MM.1S (cell line): ENCODE measurements around the gene PARK7.

ENCODE experiments used
- DNase-seq: peaks from one replicate; pipeline ENCODE4 v3.0.0-alpha.2; 2015
- H2AFZ ChIP-seq: fragments of 300-600 bp; sonication (generic); 2 replicates; pipeline ENCODE4 v1.6.0; 2016; ENCODE audit warnings: antibody characterized with exemption, low read length
- H3F3A ChIP-seq: fragments of 300-600 bp; sonication (generic); 2 replicates; pipeline ENCODE4 v1.6.1; 2016; ENCODE audit warnings: mild to moderate bottlenecking, antibody characterized with exemption, low read length, moderate library complexity, mixed read lengths; ENCODE audit not compliant: insufficient read depth
- H3K27ac ChIP-seq: fragments of 300-600 bp; sonication (generic); 2 replicates; pipeline ENCODE4 v1.5.1; 2016; ENCODE audit warnings: mild to moderate bottlenecking, low read length
- H3K27me3 ChIP-seq: fragments of 300-600 bp; sonication (generic); replicated peaks from 2 replicates; pipeline ENCODE4 v1.6.0; 2016; ENCODE audit warnings: low read length; ENCODE audit not compliant: insufficient read depth
- H3K36me3 ChIP-seq: fragments of 300-600 bp; sonication (generic); replicated peaks from 2 replicates; pipeline ENCODE4 v1.6.1; 2016; ENCODE audit warnings: mild to moderate bottlenecking, low read length, mixed read lengths; ENCODE audit not compliant: insufficient read depth
- H3K4me1 ChIP-seq: fragments of 300-600 bp; sonication (generic); 2 replicates; pipeline ENCODE4 v1.6.1; 2016; ENCODE audit warnings: low read length, mixed read lengths
- H3K4me2 ChIP-seq: fragments of 300-600 bp; sonication (generic); 2 replicates; pipeline ENCODE4 v1.6.0; 2016; ENCODE audit warnings: low read depth, low read length
- H3K4me3 ChIP-seq: fragments of 300-600 bp; sonication (generic); 2 replicates; pipeline ENCODE4 v1.5.1; 2016; ENCODE audit warnings: low read length, mixed read lengths
- H3K79me2 ChIP-seq: fragments of 300-600 bp; sonication (generic); 2 replicates; pipeline ENCODE4 v1.6.1; 2016; ENCODE audit warnings: mixed run types, low read length, mixed read lengths
- H3K9ac ChIP-seq: fragments of 300-600 bp; sonication (generic); 2 replicates; pipeline ENCODE4 v1.6.1; 2016; ENCODE audit warnings: low read length, mixed read lengths
- H3K9me2 ChIP-seq: fragments of 300-600 bp; sonication (generic); replicated peaks from 2 replicates; pipeline ENCODE4 v1.6.1; 2016; ENCODE audit warnings: mild to moderate bottlenecking, low read length, mixed read lengths; ENCODE audit not compliant: insufficient read depth
- H3K9me3 ChIP-seq: fragments of 300-600 bp; sonication (generic); replicated peaks from 2 replicates; pipeline ENCODE4 v1.6.1; 2016; ENCODE audit warnings: mild to moderate bottlenecking, low read length, mixed read lengths; ENCODE audit not compliant: insufficient read depth
- H4K20me1 ChIP-seq: fragments of 300-600 bp; sonication (generic); 2 replicates; pipeline ENCODE4 v1.6.1; 2016; ENCODE audit warnings: mild to moderate bottlenecking, low read length, moderate library complexity, mixed read lengths; ENCODE audit not compliant: insufficient read depth
- CTCF ChIP-seq: fragments of 300-600 bp; sonication (generic); IDR thresholded peaks from 2 replicates; pipeline ENCODE4 v1.5.1; 2016; ENCODE audit warnings: antibody characterized with exemption, low read length, mixed read lengths
- EZH2 ChIP-seq: fragments of 300-600 bp; sonication (generic); optimal IDR thresholded peaks from 2 replicates; pipeline ENCODE3; 2017; ENCODE audit warnings: low read depth, mild to moderate bottlenecking, antibody characterized with exemption, low read length, mixed read lengths
- EZH2phosphoT487 ChIP-seq: fragments of 300-600 bp; sonication (generic); IDR thresholded peaks from 2 replicates; pipeline ENCODE4 v1.6.1; 2018; ENCODE audit warnings: antibody characterized with exemption, low read length

Gene PARK7

GRCh38 chr1:7991504-7992440 lies 30.3 kb downstream of the PARK7 start:
- Histone ChIP-seq H3K9ac (no peak overlapping the region), H3K9me3 (no peaks in the 10 kb centered on the region), H3K9me2 (no peaks in the 10 kb centered on the region), H2AFZ (no peak overlapping the region), H3K27ac (no peak overlapping the region), H3F3A (peaks cover 12% of the 10 kb centered on the region; the same call in 1 of the 2 replicates), H3K4me2 (no peak overlapping the region), H3K27me3 (no peaks in the 10 kb centered on the region), H4K20me1 (no peaks in the 10 kb centered on the region), H3K36me3 (no peaks in the 10 kb centered on the region), H3K4me3 (no peak overlapping the region), H3K4me1 (peaks cover 15% of the 10 kb centered on the region), H3K79me2 (no peaks in the 10 kb centered on the region)
- no peak for DNase-seq
- TF ChIP-seq EZH2, result no peak
- no peak for TF ChIP-seq EZH2phosphoT487
- TF ChIP-seq CTCF, result no peak

GRCh38 chr1:7992885-7993284 lies 31.4 kb downstream of the PARK7 start:
- no peaks in the 10 kb centered on the region for H3K9me3 ChIP-seq
- H4K20me1 ChIP-seq, result no peaks in the 10 kb centered on the region
- no peaks in the 10 kb centered on the region for H3K9me2 ChIP-seq
- H2AFZ ChIP-seq, result no peak overlapping the region
- H3K9ac ChIP-seq, result no peak overlapping the region
- H3K4me3 ChIP-seq, result no peak overlapping the region
- peaks cover 12% of the 10 kb centered on the region; the same call in 1 of the 2 replicates for H3F3A ChIP-seq
- H3K27me3 ChIP-seq, result no peaks in the 10 kb centered on the region
- no peaks in the 10 kb centered on the region for H3K36me3 ChIP-seq
- TF ChIP-seq EZH2phosphoT487 (no peak), EZH2 (no peak), CTCF (no peak)
- no peak overlapping the region for H3K27ac ChIP-seq
- peaks cover 15% of the 10 kb centered on the region for H3K4me1 ChIP-seq
- H3K79me2 ChIP-seq, result no peaks in the 10 kb centered on the region
- no peak for DNase-seq
- no peak overlapping the region for H3K4me2 ChIP-seq

GRCh38 chr1:7993593-7994479 lies 32.3 kb downstream of the PARK7 start:
- H3K4me1 ChIP-seq, result peaks cover 10% of the 10 kb centered on the region
- H3K27ac ChIP-seq, result no peak overlapping the region; the same call in 1 of the 2 replicates
- peak; percentile 75 for DNase-seq
- H3K9me2 ChIP-seq, result no peaks in the 10 kb centered on the region
- no peaks in the 10 kb centered on the region for H3K9me3 ChIP-seq
- H3K4me3 ChIP-seq, result no peak overlapping the region
- H3K79me2 ChIP-seq, result no peaks in the 10 kb centered on the region
- no peak overlapping the region for H2AFZ ChIP-seq
- no peaks in the 10 kb centered on the region for H3K36me3 ChIP-seq
- peak overlapping the region; percentile 51 for H3K4me2 ChIP-seq
- TF ChIP-seq EZH2 (no peak), CTCF (no peak), EZH2phosphoT487 (no peak)
- H3F3A ChIP-seq, result peaks cover 8% of the 10 kb centered on the region; the same call in 1 of the 2 replicates
- no peaks in the 10 kb centered on the region for H3K27me3 ChIP-seq
- H3K9ac ChIP-seq, result no peak overlapping the region
- no peaks in the 10 kb centered on the region for H4K20me1 ChIP-seq
